Measurements from ENCODE around the gene TEX14.

The TEX14 gene

DNA sequence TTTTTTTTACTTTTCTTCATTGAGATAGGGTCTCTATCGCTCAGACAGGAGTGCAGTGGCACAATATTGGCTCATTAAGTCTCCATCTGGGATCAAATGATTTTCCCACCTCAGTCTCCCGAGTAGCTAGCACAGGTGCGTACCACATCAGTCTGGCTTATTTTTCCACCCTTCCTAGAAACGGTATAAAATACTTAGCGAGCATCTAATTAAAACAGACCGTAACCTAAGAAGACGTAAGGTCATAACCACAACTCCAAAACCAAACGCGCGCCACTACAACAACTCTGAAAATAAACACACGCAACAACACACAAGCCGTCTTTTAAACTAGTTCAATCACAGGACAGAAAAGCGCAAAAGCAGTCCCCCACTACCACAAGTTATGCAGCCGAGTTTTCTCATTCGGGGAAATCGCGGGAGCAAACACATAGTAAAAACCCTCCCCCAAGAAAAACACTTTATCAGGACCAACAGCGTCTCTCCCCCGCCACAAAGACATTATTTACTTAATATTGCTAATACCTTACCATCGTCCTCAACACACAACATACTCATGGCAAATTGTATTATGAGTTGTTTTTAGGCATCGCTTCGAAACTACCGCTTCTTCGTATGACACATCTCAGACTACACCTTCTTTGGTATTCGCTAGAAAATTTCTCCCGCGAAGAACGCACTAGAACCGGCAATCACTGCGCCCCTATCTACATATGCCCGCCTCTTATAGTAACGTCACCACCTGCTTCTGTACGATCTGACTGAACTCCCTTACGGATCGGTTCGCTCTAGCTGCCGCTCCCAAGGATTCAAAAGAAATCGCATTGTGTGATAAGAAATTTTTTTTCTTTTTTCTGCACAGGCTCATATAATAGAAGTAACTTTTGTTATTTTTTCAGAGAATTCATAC, 32.8 kb downstream of the TEX14 start:
- DNase-seq (ENCODE audit: low spot score), result peak; percentile 92

DNA sequence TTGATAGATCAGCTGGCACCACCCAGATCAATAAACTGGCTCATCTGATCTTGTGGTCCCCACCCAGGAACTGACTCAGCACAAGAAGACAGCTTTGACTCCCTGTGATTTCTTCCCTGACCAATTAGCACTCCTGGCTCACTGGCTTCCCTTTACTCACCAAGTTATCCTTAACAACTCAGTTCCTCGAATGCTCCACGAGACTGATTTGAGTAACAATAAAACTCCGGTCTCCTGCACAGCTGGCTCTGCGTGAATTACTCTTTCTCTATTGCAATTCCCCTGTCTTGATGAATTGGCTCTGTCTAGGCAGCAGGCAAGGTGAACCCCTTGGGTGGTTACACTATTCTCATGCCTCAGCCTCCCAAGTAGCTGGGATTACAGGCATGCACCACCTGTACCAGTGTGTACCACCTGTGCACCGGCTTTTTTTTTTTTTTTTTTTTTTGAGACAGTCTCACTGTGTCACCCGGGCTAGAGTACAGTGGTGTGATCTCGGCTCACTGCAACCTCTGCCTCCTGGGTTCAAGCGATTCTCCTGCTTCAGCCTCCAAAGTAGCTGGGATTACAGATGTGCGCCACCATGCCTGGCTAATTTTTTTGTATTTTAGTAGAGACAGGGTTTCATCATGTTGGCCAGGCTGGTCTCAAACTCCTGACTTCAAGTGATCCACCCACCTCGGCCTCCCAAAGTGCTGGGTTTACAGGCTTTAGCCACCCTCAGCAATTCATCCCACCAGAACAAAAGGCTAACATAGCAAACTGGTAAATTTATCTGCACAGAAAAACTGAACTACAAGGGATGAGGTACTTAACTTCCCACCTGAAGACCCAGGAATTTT, 33.7 kb downstream of the TEX14 start:
- DNase-seq (ENCODE audit: low spot score), result peak; percentile 56

DNA sequence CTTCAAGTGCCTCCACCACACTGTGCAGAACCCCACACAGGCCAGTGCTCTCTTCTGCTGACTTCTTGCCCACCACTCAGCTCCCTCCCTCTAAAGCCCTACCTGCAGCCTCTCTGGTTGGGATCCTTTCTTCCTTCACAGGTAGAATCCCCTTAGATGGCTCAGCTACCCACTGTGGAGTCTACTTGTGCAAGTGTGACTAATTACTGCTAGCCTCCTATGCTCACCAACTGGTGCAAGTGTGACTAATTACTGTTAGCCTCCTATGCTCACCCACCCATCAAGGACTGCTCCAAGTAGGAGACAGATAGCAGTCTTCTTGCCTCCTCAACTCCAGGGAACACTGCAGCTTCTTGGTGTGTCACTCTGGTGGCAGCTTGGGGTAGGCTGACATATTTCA, 43.6 kb downstream of the TEX14 start:
- no peak for DNase-seq (ENCODE audit: low spot score)

DNA sequence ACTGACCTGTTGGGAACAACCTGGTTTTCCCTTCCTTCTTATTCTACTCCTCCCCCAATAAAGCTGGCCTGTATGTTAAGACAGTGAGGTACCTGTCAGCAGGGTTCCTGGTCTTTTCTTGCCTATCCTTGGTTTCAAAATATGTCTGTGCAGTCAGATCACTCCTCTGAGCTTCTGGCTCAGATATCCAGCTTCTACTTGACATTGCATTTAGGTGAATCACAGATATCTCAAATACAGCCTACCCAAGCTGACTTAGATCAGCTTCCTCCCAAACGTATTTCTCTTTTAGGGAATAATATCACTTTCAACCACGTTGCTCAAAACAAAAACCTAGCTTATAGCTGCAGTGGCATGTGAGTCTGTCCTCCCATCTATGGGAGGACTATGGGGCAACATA, 48.7 kb downstream of the TEX14 start:
- no peak for DNase-seq (ENCODE audit: low spot score)

DNA sequence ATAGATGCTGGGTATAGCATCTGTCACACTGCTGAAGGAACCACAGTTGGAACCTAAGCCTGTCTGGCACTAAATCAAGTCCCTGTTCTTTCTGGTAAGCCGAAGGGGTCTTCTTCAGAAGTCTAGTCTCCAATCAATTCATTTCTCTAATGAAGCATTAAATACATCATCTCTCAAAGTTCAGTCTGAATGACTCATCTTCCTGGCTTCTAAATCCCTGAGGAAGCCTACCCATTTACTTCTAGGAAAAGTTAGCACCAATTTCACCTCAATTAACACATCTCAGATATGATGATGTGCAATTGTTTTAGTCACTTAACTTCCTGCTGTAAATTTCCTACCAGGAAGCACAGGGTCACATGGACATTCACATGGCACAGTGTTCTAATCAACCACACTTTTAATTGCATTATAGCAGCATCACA, 49.9 kb downstream of the TEX14 start:
- no peak for DNase-seq (ENCODE audit: low spot score)

DNA sequence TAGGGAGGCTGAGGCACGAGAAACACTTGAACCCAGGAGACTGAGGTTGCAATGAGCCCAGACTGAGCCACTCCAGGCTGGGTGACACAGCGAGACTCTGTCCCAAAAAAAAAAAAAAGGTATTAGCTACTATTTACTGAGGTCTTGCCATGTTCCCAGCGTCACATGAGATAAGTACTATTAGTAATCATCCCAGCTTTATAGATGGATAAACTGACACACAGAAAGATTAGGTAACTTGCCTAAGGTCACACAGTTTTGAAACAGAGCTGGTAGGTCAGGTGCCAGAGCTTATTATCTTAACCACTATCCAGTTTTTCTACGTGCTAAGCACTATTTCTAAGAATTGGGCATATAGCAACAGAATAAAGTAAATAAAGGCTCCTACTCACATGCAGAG, 51.6 kb downstream of the TEX14 start:
- DNase-seq (ENCODE audit: low spot score), result no peak

DNA sequence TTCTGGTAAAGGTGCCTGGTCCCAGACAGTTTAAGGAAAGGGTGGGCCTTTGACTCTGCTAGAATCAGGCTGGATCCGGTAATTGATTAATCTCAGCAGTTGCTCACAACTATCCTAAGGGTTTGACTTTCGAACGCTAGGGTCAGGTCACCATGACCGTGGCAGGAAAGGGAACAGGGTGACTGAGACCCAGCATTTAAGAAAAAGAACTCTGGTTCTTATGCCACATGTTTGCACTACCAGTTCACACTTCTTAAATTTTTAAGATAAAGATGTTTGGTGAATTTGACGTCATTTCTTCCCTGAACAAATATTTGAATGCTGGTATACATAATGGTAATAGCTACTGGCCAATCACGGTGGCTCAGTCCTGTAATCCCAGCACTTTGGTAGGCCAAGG, 52.2 kb downstream of the TEX14 start:
- no peak for DNase-seq (ENCODE audit: low spot score)

DNA sequence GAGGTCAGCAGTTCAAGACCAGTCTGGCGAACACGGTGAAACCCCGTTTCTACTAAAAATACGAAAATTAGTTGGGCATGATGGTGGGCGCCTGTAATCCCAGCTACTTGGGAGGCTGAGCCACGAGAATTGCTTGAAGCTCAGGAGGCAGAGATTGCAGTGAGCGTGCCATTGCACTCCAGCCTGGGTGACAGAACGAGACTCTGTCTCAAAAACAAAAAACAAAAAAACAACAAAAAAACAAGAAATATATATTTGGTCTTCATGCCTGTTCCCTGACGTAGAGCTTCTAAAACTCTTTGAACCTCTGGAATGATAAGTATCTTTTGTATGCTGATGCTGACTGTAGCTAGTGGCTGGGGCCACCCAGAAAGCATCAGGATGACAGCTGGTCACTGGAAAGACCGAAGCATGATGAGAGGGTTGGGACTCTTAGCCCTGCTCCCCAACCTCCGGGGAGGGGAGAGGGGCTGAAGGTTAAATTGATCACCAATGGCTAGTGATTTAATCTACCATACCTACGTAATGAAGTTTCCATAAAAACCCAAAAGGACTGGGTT, 54.8 kb downstream of the TEX14 start:
- no peak for DNase-seq (ENCODE audit: low spot score)

DNA sequence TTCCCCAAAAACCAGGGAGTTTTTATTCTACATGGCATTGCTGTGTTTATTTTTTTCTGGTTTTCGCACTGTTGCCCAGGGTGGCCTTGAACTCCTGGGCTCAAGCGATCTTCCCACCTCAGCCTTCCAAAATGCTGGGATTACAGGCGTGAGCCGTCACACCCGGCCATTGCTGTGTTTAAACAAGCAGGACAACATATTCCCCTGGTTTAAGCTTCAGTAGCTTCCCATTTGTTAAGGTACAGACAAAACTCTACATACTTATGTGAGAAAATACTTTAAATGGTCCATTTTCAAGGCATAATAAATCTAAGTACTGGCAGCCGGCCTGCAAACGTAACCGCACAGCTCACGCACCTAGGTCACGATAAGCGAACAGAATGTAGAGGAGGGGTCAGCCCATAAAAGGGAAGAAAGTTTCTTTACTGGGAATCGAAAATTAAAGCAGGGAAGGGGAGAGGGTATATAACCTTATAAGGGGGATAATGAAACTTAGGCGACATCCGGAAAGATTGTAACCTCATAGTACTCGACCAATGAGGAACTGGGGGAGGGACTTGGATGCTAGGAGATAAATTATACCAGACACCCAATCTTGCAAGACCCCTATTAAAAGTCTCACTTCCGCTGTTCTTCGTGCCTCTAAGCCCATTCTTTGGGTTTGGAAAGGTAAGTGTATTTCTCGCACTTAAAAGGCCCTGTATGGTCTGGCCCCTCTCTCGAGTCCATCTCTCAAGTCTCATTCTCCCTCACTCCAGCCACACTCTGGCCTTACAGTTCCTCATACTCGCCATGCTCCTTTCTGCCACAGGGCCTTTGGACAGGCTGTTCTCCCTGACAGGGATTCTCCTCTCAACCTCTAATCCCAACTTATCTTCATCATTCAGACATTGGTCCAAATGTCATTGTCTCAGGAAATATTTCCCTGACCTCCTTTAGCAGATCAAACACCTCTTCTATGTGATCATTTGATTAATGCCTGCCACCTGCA, 59.2 kb downstream of the TEX14 start:
- no peak for DNase-seq (ENCODE audit: low spot score)

DNA sequence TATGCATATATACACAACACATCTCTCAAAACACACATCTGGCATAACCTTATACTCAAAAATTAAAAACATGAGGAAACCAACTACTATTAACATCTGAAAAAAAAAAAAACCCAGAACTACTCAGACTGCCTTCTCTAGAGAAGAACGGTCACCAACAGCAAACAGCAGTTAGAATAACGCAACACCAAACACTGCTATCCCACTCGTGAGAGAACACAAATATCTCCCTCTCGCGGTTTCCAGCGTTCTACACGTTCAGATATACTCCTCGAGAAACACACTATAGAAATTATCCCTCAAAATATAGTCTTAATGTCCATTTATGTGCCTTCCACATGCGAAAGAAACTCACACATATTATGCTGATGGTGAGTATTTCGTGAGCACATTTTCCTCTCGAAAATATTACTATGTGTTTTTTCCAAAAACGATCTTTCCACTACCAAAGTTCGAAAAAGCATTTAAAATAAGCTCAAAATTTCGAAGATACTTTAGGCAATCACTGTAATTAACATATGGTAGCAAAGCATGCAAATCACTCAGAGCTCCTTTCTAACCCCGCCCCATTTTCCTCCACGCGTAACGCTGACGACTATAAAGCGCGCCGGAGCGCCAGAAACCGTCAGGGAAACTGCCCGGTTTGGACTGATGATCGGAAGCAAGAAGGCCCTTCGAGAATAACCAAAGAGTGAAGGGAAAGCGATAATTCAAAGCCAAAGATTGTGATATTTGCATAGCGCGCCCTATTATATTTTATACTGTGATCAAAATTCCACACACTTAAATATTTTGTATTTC, 60.1 kb downstream of the TEX14 start:
- peak; percentile 97 for DNase-seq (ENCODE audit: low spot score)

DNA sequence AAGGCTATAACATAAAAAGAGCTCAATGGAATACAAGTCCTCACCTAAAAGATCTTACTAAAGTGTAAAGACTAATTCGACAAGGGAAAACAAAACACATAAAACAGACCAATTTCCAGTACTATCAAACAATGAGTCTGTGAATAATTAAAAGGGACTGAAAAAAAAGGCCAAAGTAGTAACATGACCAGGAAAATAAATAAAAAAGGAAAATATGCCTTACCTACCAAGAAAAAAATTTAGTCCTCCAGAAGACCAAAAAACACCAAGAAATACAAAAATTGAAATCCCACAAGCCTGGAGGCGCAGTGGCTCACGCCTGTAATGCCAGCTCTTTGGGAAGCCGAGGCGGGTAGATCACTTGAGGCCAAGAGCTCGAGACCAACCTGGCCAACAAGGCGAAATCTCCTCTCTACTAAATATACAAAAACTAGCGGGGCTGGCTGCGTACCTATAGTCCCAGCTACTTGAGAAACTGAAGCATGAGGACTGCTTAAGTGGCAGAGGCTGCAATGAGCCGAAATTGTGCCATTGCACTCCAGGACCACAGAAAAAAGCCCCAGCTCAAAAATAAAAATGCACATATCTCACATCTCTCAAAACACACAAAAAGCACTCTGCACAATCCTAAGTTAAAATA, 60.8 kb downstream of the TEX14 start:
- no peak for DNase-seq (ENCODE audit: low spot score)

DNA sequence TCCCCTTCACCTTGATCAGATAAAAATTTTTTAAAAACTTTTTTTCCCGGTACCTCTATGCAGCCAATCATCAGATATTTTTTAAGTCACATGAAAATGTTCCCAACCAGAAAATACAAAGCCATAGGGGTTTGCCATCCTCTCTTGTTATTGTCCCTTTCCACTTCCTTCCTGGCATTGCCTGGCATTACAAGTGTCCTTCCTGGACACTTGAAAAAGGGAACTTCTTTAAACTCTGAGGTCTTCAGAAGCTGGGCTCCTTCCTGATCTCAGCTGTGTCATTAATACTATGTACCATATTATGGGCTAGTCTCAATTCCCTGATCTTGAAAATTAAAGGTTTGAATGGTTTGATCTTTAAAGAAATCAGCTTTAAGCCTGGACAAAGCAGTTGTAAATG, 64.9 kb downstream of the TEX14 start:
- DNase-seq (ENCODE audit: low spot score), result no peak

DNA sequence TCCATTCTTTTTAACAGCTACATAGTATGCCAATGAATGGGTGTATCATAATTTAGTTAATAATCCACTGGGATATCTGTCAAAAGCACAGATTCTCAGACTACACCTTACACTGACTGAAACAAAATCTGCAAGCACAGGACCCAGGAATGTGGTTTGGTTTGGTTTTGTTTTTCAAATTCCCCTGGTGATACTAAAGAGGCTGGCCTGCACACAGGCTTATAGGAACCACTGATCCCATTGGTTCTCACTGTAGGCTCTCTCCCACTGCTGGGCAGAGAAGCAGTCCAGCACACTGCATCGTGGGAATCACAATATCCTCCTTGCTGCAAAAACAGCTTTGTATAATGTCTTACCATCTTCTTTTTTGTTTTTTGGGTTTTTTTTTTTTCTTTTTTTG, 67.1 kb downstream of the TEX14 start:
- DNase-seq (ENCODE audit: low spot score), result no peak

DNA sequence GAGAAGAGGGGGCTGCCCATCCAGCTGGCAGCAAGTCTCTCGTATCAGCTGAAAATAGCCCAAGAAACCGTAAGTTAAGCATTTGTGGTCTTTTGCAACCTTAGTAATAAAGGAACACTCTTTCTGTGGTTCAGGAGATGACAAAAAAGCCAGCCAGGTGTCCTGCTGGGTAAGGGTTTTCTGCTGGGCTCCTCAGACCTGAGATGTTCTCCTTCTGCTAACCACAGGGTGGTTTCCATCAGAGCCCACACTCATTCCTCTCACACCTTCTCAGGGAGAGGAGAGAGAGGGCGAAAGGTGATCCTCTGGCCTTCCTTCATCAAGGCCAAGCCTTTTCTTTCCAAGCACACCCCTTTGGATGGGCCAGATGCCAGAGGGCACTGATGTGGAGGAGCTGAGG, 70.7 kb downstream of the TEX14 start:
- peak; percentile 15 for DNase-seq (ENCODE audit: low spot score)

DNA sequence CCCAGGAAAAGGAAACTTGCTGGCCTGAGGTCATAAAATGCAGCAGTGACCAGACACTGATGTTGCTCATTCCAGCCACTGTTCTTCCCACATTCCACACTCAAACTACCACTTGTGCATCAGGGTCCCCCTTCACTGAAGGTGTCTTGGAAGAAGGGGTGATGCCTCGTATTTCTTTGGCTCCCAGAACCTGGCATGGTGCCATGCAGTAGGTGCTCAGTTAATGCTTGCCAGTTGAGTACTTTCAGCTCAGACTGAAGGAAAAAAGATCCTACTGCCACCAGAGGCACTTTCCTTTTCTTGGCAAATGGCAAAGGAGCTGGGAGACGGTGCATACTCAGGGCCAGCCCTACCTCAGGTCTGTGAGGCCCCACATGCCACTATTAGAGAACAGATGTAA, 73.5 kb downstream of the TEX14 start:
- no peak for DNase-seq (ENCODE audit: low spot score)

DNA sequence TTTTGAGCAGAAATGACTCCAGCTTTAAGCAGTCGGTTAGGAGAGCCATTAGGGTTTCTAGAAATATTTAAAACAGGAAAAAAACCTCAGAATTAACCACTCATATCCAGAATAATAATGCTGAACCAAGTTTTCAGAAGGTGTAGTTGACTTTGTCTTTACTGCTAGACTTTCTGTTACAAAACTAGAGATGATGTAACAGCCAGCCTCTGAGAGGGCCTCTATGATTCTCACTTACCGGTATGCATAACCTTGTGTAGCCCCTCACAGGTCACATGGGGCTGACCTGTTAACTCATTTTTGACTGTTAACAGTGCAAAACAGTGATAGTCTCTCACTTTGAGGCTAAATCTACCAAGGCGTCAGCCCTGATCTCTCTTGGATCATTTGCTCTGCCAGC, 74.3 kb downstream of the TEX14 start:
- peak; percentile 41 for DNase-seq (ENCODE audit: low spot score)

DNA sequence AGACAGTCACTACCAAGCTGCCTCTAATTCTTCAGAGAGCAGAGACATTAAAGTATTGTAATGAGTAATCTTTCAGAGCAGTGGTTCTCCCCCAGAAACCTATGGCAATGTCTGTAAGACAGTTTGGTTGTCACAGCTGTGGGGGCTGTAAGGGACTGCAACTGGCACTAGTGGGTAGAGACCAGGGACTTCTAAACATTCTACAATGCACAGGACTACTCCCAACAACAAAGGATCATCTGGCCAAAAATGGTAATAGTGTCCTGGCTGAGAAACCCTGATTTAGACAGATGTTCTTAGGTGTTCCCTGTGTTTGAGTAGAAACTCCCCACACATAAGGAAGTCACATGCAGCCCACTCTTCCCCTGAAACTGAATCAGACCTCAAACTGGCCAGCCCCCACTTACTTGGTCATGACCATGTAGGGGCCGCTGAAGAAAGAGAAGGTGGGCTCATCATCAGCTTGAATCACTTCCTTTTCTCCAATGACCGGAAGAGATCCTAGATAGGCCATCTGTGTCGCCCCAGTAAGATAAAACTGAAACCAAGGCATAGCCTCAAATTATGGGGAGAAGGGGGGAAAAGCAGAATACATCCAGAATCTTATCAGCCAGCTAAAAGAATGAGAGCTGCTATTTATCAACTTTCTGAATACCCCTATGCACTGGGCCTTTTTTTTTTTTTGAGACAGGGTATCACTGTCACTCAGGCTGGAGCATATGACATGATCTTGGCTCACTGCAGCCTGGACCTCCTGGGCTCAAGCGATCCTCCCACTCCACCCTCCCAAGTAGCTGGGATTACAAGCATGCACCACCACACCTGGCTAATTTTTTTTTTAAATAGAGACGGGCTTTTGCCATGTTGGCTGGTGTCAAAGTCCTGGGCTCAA, 75.8 kb downstream of the TEX14 start:
- DNase-seq (ENCODE audit: low spot score), result peak; percentile 42

DNA sequence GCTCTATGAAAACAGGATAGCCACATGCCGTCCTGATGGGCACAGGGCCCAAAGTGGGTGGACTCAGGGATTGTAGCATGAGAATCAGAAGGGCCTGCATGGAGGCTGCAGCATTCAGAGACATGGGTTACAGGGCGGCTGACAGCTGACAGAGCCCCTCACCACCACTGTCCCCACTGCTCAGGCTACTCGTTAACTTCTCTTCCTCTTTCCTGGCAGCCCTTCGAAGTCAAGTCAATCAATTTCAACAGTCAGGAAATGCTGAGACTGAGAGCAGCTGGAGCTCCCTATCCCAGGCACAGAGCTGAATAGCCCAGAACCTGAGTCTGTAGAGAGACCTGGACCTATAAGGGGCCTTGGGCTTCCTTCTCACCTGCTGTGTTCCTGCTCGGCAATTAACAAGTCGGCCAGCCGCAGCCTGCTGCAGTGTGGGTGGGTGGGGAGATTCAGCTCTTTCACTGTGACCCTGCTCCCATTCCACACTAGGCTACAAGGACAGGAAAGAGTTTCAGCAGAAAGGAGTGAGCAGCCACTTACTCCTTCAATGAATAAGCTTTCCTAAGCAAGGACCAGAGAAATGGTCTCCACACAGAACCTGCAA, 76.9 kb downstream of the TEX14 start:
- no peak for DNase-seq (ENCODE audit: low spot score)

DNA sequence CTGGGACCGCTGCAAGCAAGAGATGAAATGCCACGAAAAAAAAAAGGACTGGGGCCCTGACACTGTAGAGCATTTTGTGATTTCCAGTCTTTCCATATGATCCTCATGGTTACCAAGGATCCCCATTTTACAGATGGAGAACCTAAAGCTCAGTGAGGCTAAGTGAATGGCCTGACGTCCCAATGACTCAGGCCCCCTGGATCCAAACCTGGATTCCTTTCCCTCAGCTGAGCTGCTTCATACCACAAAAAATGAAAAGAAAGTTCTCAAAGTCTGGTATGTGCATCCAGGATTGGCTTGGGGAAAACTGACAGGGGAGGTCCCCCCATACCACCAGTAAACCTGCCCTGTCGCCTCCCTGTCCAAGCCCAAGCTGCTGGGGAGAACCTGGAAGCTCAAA, 80.5 kb downstream of the TEX14 start:
- no peak for DNase-seq (ENCODE audit: low spot score)

Data from activated CD4-positive, alpha-beta T cell treated with anti-CD3 and anti-CD28 coated beads, Interleukin-2, Interleukin-4, amounts not matched to agents 100 ng/mL and 50 ng/mL, durations not matched to agents 16 hours and 8 hours (primary cell).